AG10803 (cell line): ENCODE measurements around the gene UNC79.

Experiments used
- DNase-seq: peaks from one replicate; pipeline ENCODE4 v3.0.0; 2010; ENCODE audit warnings: low read depth
- H3K4me3 ChIP-seq: 2 replicates; pipeline ENCODE4 v1.5.1; 2011; ENCODE audit warnings: mild to moderate bottlenecking, low read length, control low read depth
- TF ChIP-seq, protein P1 (sequence below): conservative IDR thresholded peaks from 2 replicates; pipeline ENCODE4 v1.5.1; 2011; ENCODE audit warnings: mild to moderate bottlenecking, low read length, control low read depth, inconsistent platforms

The UNC79 gene

GRCh38 chr14:93703941-93704340 is 273.2 kb downstream of the UNC79 start:
- DNase-seq: no peak
- H3K4me3 ChIP-seq: no peak overlapping the region
- TF ChIP-seq, protein P1, sequence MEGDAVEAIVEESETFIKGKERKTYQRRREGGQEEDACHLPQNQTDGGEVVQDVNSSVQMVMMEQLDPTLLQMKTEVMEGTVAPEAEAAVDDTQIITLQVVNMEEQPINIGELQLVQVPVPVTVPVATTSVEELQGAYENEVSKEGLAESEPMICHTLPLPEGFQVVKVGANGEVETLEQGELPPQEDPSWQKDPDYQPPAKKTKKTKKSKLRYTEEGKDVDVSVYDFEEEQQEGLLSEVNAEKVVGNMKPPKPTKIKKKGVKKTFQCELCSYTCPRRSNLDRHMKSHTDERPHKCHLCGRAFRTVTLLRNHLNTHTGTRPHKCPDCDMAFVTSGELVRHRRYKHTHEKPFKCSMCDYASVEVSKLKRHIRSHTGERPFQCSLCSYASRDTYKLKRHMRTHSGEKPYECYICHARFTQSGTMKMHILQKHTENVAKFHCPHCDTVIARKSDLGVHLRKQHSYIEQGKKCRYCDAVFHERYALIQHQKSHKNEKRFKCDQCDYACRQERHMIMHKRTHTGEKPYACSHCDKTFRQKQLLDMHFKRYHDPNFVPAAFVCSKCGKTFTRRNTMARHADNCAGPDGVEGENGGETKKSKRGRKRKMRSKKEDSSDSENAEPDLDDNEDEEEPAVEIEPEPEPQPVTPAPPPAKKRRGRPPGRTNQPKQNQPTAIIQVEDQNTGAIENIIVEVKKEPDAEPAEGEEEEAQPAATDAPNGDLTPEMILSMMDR: no peak

DNA sequence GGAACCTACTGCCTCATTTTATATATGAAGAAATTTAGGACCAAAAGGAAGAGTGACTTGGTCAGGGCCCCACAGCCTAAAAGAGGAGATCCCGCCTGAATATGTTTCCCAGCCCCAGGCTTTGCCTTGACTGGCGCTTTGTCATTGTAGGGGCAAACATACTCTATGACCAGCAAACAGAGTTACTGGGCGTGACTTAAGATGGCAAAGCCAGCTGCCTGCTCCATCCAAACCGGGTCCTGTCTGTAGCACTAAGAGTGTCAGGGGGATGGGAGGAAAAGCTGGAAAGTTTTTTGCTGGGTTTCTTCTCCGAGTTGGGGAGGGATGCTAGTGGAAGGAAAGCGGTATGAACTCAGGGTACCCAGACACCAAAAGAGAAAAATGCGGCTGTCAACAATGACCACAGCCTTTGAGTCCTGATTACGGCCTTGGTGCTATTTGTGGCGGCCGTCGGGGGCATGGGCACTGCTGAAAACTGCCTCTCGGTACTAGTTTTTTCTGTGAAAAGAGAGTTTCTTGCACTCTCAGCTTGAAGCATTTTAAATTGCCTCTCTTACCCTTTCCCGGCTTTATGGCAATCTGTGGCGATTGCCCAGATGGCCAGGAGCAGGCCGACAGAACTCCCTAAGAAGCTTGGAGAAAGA is 274.9 kb downstream of the UNC79 start:
- DNase-seq: no peak
- TF ChIP-seq, protein P1: no peak
- no peak overlapping the region for H3K4me3 ChIP-seq

GRCh38 chr14:93706360-93706955 is 275.7 kb downstream of the UNC79 start:
- TF ChIP-seq, protein P1: no peak
- no peak for DNase-seq
- H3K4me3 ChIP-seq: no peak overlapping the region

DNA sequence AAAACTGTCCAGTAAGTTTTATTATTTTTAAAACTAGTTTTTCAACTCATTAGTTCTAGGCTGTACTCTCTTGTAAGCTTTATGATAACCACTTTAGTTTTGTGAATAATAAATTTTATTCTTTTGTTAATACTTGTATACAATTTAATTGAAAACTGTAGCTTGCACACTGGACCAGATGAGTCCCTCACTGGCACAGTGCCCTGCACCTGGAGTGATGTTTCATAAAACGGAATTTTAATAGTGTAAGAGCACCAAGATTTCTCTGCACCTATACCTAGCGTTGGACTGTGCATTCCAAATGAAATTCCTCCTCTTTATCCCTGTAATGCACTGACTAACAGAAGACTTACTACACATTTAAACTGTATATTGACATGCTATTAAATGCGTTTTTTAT is 276.7 kb downstream of the UNC79 start:
- H3K4me3 ChIP-seq: no peak overlapping the region
- TF ChIP-seq, protein P1: no peak

GRCh38 chr14:93708311-93708734 is 277.6 kb downstream of the UNC79 start:
- no peak overlapping the region for H3K4me3 ChIP-seq
- DNase-seq: no peak
- TF ChIP-seq, protein P1: no peak

More for the DNA sequence above, 276.7 kb downstream of the UNC79 start:
- DNase-seq: no peak

GRCh38 chr14:93708800-93709199 is 278.1 kb downstream of the UNC79 start:
- TF ChIP-seq, protein P1: no peak
- DNase-seq: no peak
- no peak overlapping the region for H3K4me3 ChIP-seq

GRCh38 chr14:93709249-93709648 is 278.5 kb downstream of the UNC79 start:
- no peak for DNase-seq

More at GRCh38 chr14:93709249-93709648, 278.5 kb downstream of the UNC79 start:
- no peak overlapping the region for H3K4me3 ChIP-seq
- TF ChIP-seq, protein P1: no peak
